B cell (primary cell): Measurements from ENCODE around the gene FRMD3.

ENCODE experiments used
- CTCF ChIP-seq: fragments of 200-600 bp; IDR thresholded peaks from one replicate; pipeline ENCODE4 v1.8.0; 2022; ENCODE audit warnings: antibody characterized with exemption, mild to moderate bottlenecking
- EZH2 ChIP-seq: IDR thresholded peaks from 2 replicates; pipeline ENCODE4 v1.6.1; 2012; ENCODE audit warnings: borderline replicate concordance, low read depth, mild to moderate bottlenecking, moderate library complexity, low read length; ENCODE audit not compliant: insufficient read depth, poor library complexity, severe bottlenecking

- TF ChIP-seq CTCF = no peak
- TF ChIP-seq EZH2 = no peak
These were observed 127.5 kb downstream of the FRMD3 start for GRCh38 chr9:83410701-83411100.
